Endothelial cell of umbilical vein (primary cell): ENCODE measurements around the gene GUCA1A.

Experiments used
- EZH2 ChIP-seq: IDR thresholded peaks from 2 replicates; pipeline ENCODE4 v1.6.1; 2012; ENCODE audit warnings: borderline replicate concordance, low read depth, mild to moderate bottlenecking, moderate library complexity, low read length, inconsistent platforms; ENCODE audit not compliant: severe bottlenecking
- GATA2 ChIP-seq: IDR thresholded peaks from 2 replicates; pipeline ENCODE4 v1.7.0; 2011; ENCODE audit warnings: low read depth, mild to moderate bottlenecking, moderate library complexity, mixed read lengths, low read length; ENCODE audit not compliant: insufficient read length, insufficient read depth
- MYC ChIP-seq: IDR thresholded peaks from one replicate; pipeline ENCODE4 v1.6.1; 2011; ENCODE audit warnings: mild to moderate bottlenecking, low read depth, low read length
- POLR2A ChIP-seq: IDR thresholded peaks from 2 replicates; pipeline ENCODE4 v1.6.1; 2012; ENCODE audit warnings: low read depth, mild to moderate bottlenecking, control low read depth, low read length
- POLR2AphosphoS5 ChIP-seq: IDR thresholded peaks from 2 replicates; pipeline ENCODE4 v1.6.1; 2012; ENCODE audit warnings: low read depth, mild to moderate bottlenecking, control low read depth, low read length, moderate library complexity; ENCODE audit not compliant: insufficient read depth
- TF ChIP-seq, protein P1 (sequence below), 2 donors: IDR thresholded peaks; 1 replicate in 1 of 2; 2 replicates in 1 of 2; pipeline ENCODE4 v1.5.1; 2011; ENCODE audit warnings: low read length in 2 of 2, mild to moderate bottlenecking in 2 of 2, moderate library complexity in 2 of 2, control low read depth in 1 of 2, inconsistent platforms in 1 of 2, low read depth in 1 of 2; ENCODE audit not compliant: insufficient read depth in 1 of 2; ENCODE audit errors: extremely low read depth in 1 of 2
- TF ChIP-seq, protein P2 (sequence below): IDR thresholded peaks from 2 replicates; pipeline ENCODE4 v1.6.1; 2011; ENCODE audit not compliant: insufficient read depth, insufficient read length

DNA sequence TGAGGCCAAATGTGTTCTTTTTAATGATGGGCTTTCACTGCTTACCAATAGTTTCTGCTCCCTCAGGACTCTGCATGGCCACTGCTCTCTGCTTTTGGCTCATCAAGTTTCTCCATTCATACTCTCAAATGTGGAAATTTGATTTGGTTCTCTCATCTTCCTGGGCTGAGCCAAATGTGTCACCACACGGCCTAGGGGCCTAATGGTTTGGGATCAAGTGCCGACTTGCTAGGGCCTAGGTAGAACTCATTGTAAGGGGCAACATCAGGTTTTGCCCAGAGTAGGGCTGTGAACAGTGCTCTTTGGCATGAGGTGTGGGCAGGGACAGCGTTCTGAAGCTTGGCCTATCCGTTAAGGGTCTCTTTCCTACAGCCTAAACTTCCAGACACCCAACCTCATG lies 48.4 kb downstream of the GUCA1A start:
- no peak for TF ChIP-seq EZH2
- TF ChIP-seq POLR2A = no peak
- TF ChIP-seq, protein P1, sequence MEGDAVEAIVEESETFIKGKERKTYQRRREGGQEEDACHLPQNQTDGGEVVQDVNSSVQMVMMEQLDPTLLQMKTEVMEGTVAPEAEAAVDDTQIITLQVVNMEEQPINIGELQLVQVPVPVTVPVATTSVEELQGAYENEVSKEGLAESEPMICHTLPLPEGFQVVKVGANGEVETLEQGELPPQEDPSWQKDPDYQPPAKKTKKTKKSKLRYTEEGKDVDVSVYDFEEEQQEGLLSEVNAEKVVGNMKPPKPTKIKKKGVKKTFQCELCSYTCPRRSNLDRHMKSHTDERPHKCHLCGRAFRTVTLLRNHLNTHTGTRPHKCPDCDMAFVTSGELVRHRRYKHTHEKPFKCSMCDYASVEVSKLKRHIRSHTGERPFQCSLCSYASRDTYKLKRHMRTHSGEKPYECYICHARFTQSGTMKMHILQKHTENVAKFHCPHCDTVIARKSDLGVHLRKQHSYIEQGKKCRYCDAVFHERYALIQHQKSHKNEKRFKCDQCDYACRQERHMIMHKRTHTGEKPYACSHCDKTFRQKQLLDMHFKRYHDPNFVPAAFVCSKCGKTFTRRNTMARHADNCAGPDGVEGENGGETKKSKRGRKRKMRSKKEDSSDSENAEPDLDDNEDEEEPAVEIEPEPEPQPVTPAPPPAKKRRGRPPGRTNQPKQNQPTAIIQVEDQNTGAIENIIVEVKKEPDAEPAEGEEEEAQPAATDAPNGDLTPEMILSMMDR (IDR thresholded peaks at IDR 0.05; ENCODE audit: extremely low read depth in 1 of 2, insufficient read depth in 1 of 2, low read depth in 1 of 2, low read length in 2 of 2) = no peak
- TF ChIP-seq POLR2AphosphoS5 = no peak
- TF ChIP-seq, protein P2, sequence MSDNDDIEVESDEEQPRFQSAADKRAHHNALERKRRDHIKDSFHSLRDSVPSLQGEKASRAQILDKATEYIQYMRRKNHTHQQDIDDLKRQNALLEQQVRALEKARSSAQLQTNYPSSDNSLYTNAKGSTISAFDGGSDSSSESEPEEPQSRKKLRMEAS = no peak
- no peak for TF ChIP-seq GATA2
- no peak for TF ChIP-seq MYC
